ENCODE data around the gene ZFYVE9.

- TF ChIP-seq CTCF (IDR thresholded peaks at IDR 0.05; ENCODE audit: poor library complexity, severe bottlenecking) (no peak), EZH2 (IDR thresholded peaks at IDR 0.05; ENCODE audit: borderline replicate concordance, insufficient read depth, low read length, poor library complexity, severe bottlenecking) (no peak), SMC3 (conservative IDR thresholded peaks at IDR 0.05; ENCODE audit: poor library complexity) (no peak), POLR2AphosphoS5 (IDR thresholded peaks at IDR 0.05) (no peak)
Measured at GRCh38 chr1:52253421-52253820, 111.5 kb downstream of the ZFYVE9 start.
